DMS153 treated with DMSO at 0.1 percent for 48 hours (cell line): ENCODE results near the gene NFKB1.
"Not testable (repeated sequence)": the region's sequence is repeated elsewhere in the genome, so short reads cannot be mapped to it uniquely, and the experiment has no call there.

Source experiments
- DNase-seq: peaks from one replicate; lab custom pipeline; 2025; ENCODE audit not compliant: unreplicated experiment; lab: John Stamatoyannopoulos, UW

Gene NFKB1

GRCh38 chr4:102560571-102561341 lies 59.6 kb downstream of the NFKB1 start:
- no peak for DNase-seq

GRCh38 chr4:102563000-102563399 lies 61.8 kb downstream of the NFKB1 start:
- DNase-seq = no peak

- no peak for DNase-seq
Measured at GRCh38 chr4:102564399-102565059, 63.4 kb downstream of the NFKB1 start.

- no peak for DNase-seq
Measured at GRCh38 chr4:102565696-102566095, 64.5 kb downstream of the NFKB1 start.

GRCh38 chr4:102566426-102566825 lies 65.3 kb downstream of the NFKB1 start:
- DNase-seq = no peak

GRCh38 chr4:102567427-102567826 lies 66.3 kb downstream of the NFKB1 start:
- DNase-seq = no peak

GRCh38 chr4:102569200-102569599 lies 68.0 kb downstream of the NFKB1 start:
- DNase-seq = no peak

- DNase-seq = not testable (repeated sequence)
Measured at GRCh38 chr4:102570211-102570610, 69.1 kb downstream of the NFKB1 start.

GRCh38 chr4:102572452-102572851 lies 71.3 kb downstream of the NFKB1 start:
- DNase-seq = no peak

- no peak for DNase-seq
Measured at GRCh38 chr4:102574317-102574716, 73.2 kb downstream of the NFKB1 start.

- no peak for DNase-seq
Measured at GRCh38 chr4:102575369-102576129, 74.4 kb downstream of the NFKB1 start.

- no peak for DNase-seq
Measured at GRCh38 chr4:102578270-102578669, 77.1 kb downstream of the NFKB1 start.

- no peak for DNase-seq
Measured at GRCh38 chr4:102578819-102579218, 77.7 kb downstream of the NFKB1 start.

GRCh38 chr4:102579794-102580462 lies 78.8 kb downstream of the NFKB1 start:
- DNase-seq = no peak

- DNase-seq = no peak
Measured at GRCh38 chr4:102580463-102580842, 79.3 kb downstream of the NFKB1 start.

- no peak for DNase-seq
Measured at GRCh38 chr4:102584091-102584490, 82.9 kb downstream of the NFKB1 start.

- no peak for DNase-seq
Measured at GRCh38 chr4:102585329-102585728, 84.2 kb downstream of the NFKB1 start.

- no peak for DNase-seq
Measured at GRCh38 chr4:102586002-102586643, 85.0 kb downstream of the NFKB1 start.

GRCh38 chr4:102586644-102587021 lies 85.5 kb downstream of the NFKB1 start:
- no peak for DNase-seq

- no peak for DNase-seq
Measured at GRCh38 chr4:102589743-102590142, 88.6 kb downstream of the NFKB1 start.

GRCh38 chr4:102592256-102592655 lies 91.1 kb downstream of the NFKB1 start:
- no peak for DNase-seq
